NCI-H510A treated with DMSO at 0.1 percent for 48 hours (cell line): ENCODE measurements around the gene PYGL.

Experiments
- DNase-seq: peaks from one replicate; lab custom pipeline; 2025; lab: John Stamatoyannopoulos, UW

PYGL gene

DNA sequence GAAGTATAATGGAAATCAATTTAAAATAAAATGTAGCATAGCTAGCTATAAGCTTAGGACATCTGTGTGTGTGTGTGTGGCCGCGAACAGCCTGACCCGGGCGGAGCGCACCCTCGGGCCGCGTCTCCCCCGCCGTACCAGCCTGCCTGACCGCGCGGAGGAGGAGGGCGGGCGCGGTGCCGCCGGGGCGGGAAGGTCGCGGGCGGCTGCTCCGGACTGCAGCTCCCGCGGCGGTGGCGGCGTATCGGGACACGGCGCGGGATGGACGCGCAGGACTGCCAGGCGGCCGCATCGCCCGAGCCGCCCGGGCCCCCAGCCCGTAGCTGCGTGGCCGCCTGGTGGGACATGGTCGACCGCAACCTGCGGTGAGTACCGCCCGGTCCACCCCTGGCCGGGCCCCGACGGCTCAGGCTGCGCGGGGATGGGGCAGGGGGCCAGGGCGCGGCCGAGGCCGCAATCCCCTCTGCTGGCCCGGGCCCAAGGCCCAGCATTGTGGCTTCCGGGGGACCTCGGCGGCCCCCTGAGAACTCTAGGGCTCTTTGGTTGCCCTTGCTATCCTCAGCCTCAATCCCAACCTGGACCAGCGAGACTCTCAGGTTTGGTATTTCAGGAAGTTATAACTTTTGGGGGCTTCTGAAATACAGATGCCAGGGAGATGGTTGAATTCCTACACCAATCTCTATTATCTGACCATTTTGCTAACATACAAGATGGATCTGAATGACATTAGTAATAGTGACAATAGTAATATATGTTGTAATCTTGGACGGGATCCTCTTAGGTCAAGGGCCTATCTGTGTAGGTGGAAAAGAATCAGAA lies 72.2 kb downstream of the PYGL start, which contains the start of gene ABHD12B:
ABHD12B (plus strand) TSS at position 140 of the 819 bp plus-strand sequence; CDS start at position 262, 122 bp downstream.
- DNase-seq = no peak

DNA sequence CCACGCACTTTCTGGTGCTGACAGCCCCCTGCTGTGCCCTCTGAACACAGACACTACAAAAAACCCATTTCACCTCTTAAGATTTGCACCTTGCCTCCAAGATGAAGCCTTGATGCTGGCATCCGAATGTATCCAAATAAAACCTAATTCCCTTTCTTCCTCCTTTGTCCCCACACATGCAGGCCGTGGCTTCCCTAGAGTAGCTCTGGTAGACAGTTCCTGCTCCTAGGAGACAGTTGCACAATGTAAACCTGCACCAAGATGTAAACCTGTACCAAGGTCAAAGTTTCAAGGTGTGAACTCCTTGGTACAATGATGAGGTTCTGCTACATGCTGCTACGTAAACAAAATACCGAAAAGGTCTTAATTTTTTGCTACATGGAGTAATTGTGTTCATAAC lies 73.1 kb downstream of the PYGL start:
- DNase-seq = no peak

DNA sequence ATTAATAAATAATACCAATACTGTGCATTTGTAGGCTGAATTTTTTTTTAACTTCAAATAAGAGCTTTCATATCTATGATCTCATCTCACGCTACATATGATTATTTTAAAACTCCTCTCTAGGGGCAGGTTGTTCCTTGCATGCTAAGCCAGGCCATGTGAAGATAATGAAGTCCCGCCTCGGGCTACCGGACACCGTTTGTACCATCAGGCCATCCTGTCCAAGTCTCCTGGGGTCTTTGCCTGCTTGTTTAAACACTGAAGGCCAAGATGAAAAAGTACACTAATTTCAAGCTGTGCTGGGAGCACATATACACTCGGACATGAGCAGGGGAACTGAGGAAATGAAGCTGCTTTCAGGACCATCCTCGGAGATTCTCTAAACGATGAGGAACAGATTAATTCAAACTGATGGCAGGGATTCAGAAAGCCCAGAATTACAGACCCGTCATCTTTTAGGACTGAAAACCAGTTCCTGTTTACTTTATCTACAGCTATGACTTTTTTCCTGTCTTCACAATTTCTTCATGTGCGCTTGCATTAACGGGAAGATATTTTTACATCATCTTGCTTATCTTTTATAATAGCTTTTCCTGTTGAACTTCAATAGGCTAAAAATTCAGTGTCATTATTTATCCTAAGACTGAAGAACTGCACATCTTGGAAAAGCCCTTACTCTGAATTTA lies 78.7 kb downstream of the PYGL start:
- DNase-seq = no peak

DNA sequence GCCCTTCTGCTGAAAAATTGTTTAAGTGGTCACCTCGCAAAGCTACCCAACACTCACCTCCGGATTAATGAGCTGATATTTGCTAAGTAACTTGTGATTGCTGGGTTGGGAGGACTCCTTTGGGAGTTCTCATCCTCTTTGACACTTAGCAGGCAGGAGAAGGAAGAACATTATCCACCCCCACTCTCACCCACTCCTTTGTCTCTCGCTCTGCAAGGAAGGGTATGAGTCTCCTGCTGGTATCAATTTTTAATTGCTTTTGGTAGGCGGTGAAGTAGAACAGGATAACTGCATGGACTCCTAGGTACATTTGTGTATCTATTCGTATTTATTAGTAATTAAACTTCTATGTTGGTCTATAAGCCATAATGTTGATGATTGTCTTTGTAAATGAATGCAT lies 79.3 kb downstream of the PYGL start:
- DNase-seq = no peak

DNA sequence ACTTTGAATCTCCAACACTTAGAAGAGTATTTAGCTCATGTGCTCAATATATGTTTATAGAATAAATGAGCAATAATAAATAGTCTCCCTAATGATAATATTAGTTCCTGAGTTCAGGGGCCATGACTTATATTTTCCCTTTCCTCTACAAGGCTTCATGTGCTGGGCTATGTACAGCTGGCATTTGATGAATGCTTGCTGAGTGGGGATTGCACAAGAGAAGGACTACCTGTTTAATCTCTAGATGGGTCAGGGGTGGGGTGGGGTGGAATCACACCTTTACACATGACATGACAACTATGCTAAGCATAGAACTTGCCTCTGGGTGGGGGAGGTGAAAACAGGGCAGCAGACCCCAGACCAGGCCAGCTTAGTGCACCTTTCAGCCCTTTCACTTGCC lies 80.0 kb downstream of the PYGL start:
- DNase-seq = no peak

DNA sequence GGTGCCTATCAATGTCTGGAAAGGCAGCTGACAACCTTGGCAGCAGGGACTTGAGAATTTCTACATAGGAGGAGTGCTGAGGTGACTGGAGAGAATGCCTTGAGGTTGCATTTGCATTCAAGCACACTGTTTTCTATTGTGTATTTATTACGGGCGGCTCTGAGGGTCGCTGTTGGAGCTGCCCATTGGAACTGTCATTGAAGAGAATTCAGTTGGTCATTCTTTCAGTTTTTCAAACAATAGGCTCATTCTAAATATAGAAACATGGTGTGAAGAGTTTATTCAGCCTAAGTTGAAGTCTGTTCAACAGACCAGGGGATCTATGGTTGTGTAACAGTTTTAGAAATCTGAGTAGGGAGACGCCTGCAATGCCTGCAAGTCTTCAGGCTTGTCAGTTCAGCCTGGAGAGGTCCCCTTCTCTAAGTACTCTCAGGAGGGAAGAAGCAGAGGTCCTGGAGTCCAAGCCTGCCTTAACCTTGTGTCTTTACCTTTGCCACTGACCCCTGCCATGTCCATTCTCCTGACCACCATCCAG lies 82.2 kb downstream of the PYGL start:
- DNase-seq = no peak

DNA sequence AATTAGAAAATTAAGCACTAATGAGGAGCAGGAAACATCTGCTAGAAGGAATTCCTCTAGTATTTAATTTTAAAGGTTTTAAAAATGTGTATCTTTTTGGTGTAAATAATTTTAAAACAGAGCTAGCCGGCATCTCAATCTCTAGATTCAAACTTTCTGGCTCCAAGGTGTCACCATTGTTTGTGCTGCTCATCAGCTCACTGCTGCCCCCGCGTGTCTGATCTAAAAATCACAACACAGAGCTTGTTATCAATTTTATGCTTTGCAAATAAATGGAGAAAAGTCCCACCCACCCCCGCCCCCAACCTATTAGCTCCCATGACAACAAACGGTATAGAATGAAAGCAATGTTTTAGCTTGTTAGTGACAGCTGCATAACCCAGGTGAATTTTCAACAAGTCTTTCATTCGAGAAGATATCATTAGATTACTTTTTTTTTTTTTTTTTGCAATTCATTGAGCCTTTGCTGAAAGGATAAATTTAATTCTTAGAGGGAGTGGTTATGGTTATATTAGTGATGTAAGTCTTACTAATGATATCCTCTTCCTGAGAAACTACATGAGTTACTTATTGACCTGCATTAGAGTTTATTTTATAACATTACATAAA lies 83.7 kb downstream of the PYGL start:
- DNase-seq = peak; percentile 94

DNA sequence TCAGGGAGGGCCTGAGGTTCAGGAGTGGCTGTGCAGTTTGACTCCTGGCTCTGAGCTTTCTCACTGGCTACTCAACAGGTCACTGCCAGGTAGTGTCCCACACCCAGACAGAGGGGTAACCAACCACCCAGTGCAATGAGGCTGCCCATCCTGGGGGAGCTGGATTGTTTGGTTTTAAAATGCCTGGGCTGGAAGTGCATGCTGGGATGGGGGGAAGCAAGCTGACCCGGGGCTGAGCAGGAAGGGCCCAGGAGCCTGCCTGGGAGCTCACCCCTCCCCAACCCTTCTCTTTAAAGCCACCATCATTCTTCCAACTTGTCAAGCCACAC lies 85.0 kb downstream of the PYGL start:
- DNase-seq = peak; percentile 37

DNA sequence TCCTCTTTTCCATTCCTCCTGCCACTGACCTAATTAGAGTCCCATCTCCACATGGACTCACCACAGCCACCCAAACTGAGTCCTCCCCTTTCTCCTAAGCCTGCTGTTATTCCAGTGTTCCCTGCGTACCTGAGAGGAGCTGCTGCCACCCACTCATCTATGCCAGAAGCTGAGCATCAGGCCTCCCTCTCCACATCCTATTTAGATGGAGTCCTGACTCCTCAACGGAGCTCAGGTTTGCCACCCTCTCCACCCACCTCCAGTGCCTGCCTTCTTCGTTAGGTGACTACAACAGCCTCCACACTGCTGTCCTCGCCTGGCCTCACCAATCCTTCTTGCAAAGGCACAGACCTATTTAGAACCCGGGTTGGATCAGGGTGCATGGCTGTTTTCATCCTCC lies 87.6 kb downstream of the PYGL start:
- DNase-seq = no peak

DNA sequence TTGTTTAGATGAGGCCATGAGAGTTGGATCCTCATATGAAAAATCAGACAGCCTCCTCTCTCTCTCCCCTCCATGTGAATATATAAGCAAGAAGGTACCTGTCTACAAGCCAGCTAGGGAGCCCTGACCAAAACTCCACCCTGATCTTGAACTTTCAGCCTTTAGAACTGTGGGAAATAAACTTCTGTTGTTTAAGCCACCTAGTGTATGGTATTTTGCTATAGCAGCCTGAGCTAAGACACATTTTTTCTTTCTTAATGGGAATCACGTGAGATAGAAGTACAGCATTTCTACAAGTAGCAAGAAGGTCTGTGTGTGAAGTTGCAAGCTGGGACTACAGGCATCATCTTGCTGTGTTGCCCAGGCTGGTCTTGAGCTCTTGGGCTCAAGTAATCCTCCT lies 88.7 kb downstream of the PYGL start:
- no peak for DNase-seq
